NB4 (cell line): ENCODE results near the gene PPIB.

Source experiments
- CTCF ChIP-seq: IDR thresholded peaks from one replicate; pipeline ENCODE4 v1.5.1; 2012; ENCODE audit warnings: low read depth, low read length
- MYC ChIP-seq: IDR thresholded peaks from 2 replicates; pipeline ENCODE4 v1.6.1; 2011; ENCODE audit warnings: low read depth, low read length

- TF ChIP-seq CTCF = no peak
- TF ChIP-seq MYC = no peak
Measured at GRCh38 chr15:64193971-64194370, 31.1 kb upstream of the PPIB start.
